IPS-20b (cell line): Measurements from ENCODE around the gene FASTK.

Source experiments
- H3K27ac ChIP-seq: one replicate; pipeline ENCODE4 v1.5.1; 2013; ENCODE audit warnings: low read length
- H3K27me3 ChIP-seq: 2 replicates; pipeline ENCODE4 v1.6.1; 2013; ENCODE audit warnings: mild to moderate bottlenecking, low read length, inconsistent platforms; ENCODE audit not compliant: insufficient read depth
- H3K36me3 ChIP-seq: 2 replicates; pipeline ENCODE4 v1.6.1; 2013; ENCODE audit warnings: low read depth, mild to moderate bottlenecking, inconsistent platforms, low read length, moderate library complexity; ENCODE audit not compliant: insufficient read depth
- H3K4me1 ChIP-seq: 2 replicates; pipeline ENCODE4 v1.6.1; 2013; ENCODE audit warnings: mild to moderate bottlenecking, control low read depth, inconsistent platforms, low read length, moderate library complexity; ENCODE audit not compliant: insufficient read depth
- H3K4me3 ChIP-seq: 2 replicates; pipeline ENCODE4 v1.5.1; 2013; ENCODE audit warnings: mild to moderate bottlenecking, low read length, inconsistent platforms
- H3K9ac ChIP-seq: 2 replicates; pipeline ENCODE4 v1.6.1; 2013; ENCODE audit warnings: low read depth, mild to moderate bottlenecking, inconsistent platforms, low read length, moderate library complexity
- H3K9me3 ChIP-seq: 2 replicates; pipeline ENCODE4 v1.6.1; 2013; ENCODE audit warnings: mild to moderate bottlenecking, low read depth, low read length, inconsistent platforms; ENCODE audit not compliant: insufficient read depth

FASTK gene

DNA sequence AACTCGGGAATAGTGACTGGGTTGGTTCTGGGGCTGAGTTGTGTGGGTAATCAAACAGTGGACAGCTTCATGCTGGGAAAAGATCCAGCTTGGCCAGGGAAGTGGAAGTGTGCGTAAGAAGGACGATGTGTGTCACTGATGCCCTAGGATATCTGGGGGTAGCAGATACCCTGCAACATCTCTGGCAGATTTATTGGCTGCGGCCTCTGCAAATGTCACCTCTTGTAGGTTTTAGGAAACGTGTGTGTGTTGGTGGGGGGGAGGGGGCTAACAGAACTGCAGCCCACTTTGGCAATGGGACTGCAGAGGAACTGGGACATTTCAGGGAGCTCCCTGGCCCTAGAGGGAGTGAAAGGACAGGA is 4.7 kb upstream of the FASTK start:
- Histone ChIP-seq H3K4me3 (peak overlapping the region; percentile 83), H3K4me1 (peaks cover 26% of the 10 kb centered on the region), H3K9me3 (no peaks in the 10 kb centered on the region), H3K27ac (no peak overlapping the region), H3K36me3 (no peaks in the 10 kb centered on the region), H3K9ac (peak overlapping the region; percentile 45; the same call in 1 of the 2 replicates), H3K27me3 (peaks cover 52% of the 10 kb centered on the region)

DNA sequence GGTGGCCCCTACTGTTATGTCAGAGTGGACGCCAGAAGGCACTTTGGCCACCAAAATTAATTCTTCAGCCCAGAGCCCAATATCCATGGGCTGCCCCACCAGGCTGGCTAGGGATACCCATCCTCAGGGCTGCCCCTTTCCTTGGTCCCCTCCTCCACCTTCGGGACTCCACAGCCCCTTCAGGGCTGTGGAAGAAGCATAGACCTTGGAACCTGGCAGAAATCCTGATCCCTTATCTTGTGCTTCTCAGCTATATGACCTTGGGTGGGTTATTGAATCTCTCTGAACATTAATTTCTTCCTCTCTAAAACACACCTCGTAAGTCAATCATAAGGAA is 3.2 kb upstream of the FASTK start:
- no peaks in the 10 kb centered on the region for H3K36me3 ChIP-seq
- peaks cover 21% of the 10 kb centered on the region for H3K4me1 ChIP-seq
- peak overlapping the region; percentile 18; the same call in 1 of the 2 replicates for H3K9ac ChIP-seq
- peaks cover 40% of the 10 kb centered on the region for H3K27me3 ChIP-seq
- peak overlapping the region; percentile 75 for H3K4me3 ChIP-seq
- H3K27ac ChIP-seq: no peak overlapping the region
- no peaks in the 10 kb centered on the region for H3K9me3 ChIP-seq

GRCh38 chr7:151083071-151083823 is 2.6 kb upstream of the FASTK start, which contains the start of gene TMUB1:
TSS of gene TMUB1 (minus strand) at chr7:151083493. CDS start at chr7:151082563, 930 bp downstream.
- Histone ChIP-seq H3K9ac (peak within 1 kb of the TSS; percentile 70), H3K9me3 (no peaks in the 10 kb centered on the region), H3K27me3 (peaks cover 34% of the 10 kb centered on the region), H3K27ac (no peak within 1 kb of the TSS), H3K4me1 (peaks cover 18% of the 10 kb centered on the region), H3K4me3 (peak within 1 kb of the TSS; percentile 75), H3K36me3 (no peaks in the 10 kb centered on the region)

DNA sequence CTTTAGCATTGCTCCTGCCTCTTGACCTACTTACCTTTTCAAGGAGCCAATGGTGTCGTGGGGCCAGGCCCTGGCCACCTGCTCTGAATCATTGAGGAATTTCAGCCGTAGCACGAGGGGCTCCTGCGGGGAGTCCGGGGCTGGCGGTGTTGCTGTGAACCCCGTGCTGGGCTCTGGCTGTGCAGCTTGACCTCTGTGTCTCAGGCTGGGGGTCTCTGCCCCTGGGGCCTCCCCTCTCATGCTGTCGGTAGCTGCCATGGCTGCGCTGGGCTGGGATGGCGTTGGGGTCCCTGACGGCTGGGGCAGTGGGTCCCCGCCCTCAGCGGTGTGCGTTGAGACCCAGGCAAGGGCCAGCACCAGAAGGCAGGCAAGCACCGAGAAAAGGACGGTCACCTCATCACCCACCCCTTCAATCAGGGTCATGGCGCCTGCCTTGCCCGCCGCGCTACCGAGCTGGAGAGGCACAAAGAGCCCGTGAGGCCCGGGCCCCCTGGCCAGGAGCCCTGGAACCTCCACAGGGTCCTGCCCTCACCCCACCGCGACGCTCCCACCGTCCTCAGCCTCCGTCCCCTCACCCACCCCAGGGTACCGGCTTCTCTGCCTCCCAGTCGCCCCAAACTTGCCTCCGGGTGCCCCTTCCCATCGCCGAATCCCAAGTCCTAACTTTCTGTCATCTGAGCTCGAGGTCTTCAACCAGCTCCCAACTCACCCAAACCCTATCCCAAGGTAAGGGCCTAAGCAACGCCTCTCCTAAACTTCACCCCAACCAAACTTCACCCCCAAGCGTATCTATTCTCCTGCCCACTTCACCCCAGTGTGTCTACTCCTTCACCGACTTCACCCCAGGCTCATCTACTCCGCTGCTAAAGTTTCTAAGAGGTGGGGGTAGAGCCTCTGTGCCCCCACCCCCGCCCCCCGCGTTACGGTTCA is 1.8 kb upstream of the FASTK start:
- peak overlapping the region; percentile 70 for H3K9ac ChIP-seq
- peaks cover 12% of the 10 kb centered on the region for H3K4me1 ChIP-seq
- peak overlapping the region; percentile 75 for H3K4me3 ChIP-seq
- no peak overlapping the region for H3K27ac ChIP-seq
- H3K27me3 ChIP-seq: peaks cover 26% of the 10 kb centered on the region
- H3K9me3 ChIP-seq: no peaks in the 10 kb centered on the region
- no peaks in the 10 kb centered on the region for H3K36me3 ChIP-seq

GRCh38 chr7:151081170-151082101 is 827 bp upstream of the FASTK start:
- H3K4me1 ChIP-seq: peaks cover 12% of the 10 kb centered on the region
- H3K27ac ChIP-seq: no peak overlapping the region
- H3K9ac ChIP-seq: peak overlapping the region; percentile 94; the same call in 1 of the 2 replicates
- peaks cover 20% of the 10 kb centered on the region for H3K27me3 ChIP-seq
- H3K36me3 ChIP-seq: peaks cover 3% of the 10 kb centered on the region
- H3K4me3 ChIP-seq: peak overlapping the region; percentile 84
- H3K9me3 ChIP-seq: no peaks in the 10 kb centered on the region

DNA sequence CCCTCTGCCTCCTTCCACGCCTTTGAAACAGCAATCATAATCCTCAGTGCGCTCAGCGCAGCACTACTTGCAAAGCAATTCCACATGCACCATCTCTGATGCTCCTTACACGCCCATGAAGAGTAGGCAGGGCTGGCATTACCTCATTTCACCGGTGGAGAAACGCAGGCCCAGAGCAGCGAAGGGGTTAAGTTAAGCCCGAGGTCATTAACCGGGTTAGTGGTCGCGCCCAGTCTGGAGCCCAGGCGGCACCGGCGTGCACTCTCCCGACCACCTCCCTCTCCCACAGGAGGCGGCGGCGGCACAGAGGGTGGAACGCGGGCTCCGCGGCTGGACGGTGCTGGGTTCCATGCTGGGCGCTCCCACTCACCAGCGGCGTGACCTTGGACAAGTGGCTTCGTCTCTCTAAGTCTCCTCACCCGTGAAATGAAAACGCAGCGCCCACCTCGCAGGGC is 515 bp downstream of the FASTK start:
- H3K4me1 ChIP-seq: peaks cover 8% of the 10 kb centered on the region
- H3K27ac ChIP-seq: peak overlapping the region; percentile 71
- H3K4me3 ChIP-seq: peak overlapping the region; percentile 84
- H3K36me3 ChIP-seq: peaks cover 16% of the 10 kb centered on the region
- peaks cover 16% of the 10 kb centered on the region for H3K27me3 ChIP-seq
- peak overlapping the region; percentile 94 for H3K9ac ChIP-seq
- H3K9me3 ChIP-seq: no peaks in the 10 kb centered on the region

DNA sequence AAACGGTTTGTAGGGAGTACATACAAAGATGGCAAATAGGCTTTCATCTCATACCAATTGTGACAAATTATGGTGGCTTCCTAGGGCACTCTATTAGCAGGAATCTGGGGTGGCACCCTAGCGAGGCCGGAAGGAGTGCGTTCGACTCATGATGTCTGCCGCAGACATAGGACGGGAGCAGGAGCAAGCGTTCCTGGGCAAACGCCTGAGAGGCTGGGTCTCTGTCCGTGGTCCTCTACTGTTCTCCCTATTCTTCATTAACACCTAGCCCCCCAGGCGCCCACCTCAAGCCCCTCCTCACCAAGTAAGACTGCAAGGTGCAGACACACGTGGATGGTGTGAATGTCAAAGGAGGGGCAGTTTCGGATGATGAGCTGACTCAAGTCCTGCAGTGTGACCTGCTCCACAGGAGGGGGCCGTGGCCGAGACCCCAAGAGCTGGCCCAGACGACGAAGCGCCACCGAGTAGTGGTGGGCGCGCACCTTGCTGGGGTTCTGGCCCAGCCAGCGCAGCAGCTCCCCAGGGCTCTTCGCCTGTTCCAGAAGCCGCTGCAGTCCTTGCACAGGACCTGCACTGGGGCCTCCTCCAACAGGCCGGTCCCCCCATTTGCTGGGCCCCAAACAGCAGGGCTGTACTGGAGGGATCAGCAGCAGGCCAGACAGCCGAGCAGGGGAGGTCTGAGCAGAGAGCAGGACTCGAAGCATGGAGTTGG is 1.3 kb downstream of the FASTK start:
- H3K36me3 ChIP-seq: peaks cover 23% of the 10 kb centered on the region
- H3K4me1 ChIP-seq: peaks cover 5% of the 10 kb centered on the region
- H3K27me3 ChIP-seq: peaks cover 8% of the 10 kb centered on the region
- peak overlapping the region; percentile 84 for H3K4me3 ChIP-seq
- H3K9me3 ChIP-seq: no peaks in the 10 kb centered on the region
- H3K27ac ChIP-seq: no peak overlapping the region
- peak overlapping the region; percentile 94 for H3K9ac ChIP-seq

DNA sequence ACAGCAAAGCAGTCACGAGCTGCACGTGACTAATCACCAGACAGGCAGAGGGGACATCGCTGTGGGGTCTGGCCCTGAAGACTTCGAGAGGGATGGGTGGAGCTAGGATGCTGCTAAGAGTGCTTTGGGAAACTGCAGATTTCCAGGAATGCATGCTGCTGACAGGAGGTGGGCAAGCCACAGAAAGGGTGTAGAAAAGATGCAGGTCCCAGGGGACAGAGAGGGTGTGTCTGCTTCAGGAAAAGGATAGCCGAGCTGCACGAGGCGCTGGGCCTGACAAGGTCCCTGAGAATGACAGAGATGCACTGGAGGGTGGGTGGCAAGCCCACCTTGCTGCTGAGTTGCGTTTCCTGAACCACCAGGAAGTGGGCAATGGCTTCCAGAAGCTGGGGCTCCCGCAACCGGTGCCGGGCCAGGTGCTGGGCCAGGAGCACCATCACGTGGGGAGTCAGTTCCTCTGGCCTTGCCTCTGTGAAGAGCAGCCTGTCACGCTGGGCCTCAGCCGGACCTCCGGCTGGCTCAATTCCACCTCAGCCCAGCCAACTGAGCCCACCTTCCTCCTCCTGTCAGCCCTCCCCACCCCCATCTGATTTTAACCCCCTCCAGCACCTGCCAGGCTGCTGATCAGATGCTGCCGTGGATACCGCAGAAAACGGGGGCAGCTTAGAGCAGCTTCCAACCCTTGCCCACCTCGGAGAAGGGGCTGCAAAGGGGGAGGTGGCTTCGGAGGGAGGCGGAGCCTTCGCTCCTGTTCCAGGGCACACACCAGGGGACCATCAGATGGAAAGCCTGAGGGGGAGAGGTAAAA is 2.2 kb downstream of the FASTK start:
- Histone ChIP-seq H3K36me3 (peaks cover 31% of the 10 kb centered on the region), H3K9ac (no peak overlapping the region), H3K4me1 (peaks cover 5% of the 10 kb centered on the region), H3K27me3 (no peaks in the 10 kb centered on the region), H3K27ac (no peak overlapping the region), H3K4me3 (no peak overlapping the region), H3K9me3 (no peaks in the 10 kb centered on the region)

DNA sequence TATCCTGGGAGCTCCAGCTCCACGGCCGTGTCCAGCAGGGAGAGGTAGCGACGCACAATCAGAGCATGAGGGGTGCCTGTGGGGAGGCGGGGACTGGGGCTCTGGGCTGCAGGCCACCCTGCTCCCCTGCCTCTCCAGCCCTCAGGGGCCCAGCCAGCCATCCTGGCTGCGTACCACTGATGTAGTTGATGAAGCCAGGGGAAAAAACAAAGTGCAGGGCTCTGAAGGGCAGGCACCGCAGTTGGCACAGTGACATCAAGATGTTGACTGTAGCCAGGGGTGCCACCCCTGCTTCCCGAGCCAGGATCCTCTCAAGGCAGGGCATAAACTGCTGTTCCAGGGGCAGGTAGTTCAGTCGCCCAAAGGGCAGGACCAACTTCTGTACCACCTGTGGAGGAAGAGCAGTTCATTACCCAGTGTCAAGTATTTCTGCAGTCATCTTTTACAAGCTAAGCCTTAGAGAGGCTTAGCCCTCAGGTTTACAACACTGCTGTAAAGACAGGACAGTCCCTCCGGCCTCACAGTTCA is 2.8 kb downstream of the FASTK start:
- no peaks in the 10 kb centered on the region for H3K9me3 ChIP-seq
- H3K27ac ChIP-seq: no peak overlapping the region
- H3K4me1 ChIP-seq: peaks cover 5% of the 10 kb centered on the region
- no peaks in the 10 kb centered on the region for H3K27me3 ChIP-seq
- no peak overlapping the region for H3K9ac ChIP-seq
- H3K36me3 ChIP-seq: peaks cover 31% of the 10 kb centered on the region
- H3K4me3 ChIP-seq: no peak overlapping the region
